ENCODE results near the gene MBIP. TPM values are rescaled to one million over a fixed set of nuclear protein-coding genes. Genes with fewer than 3 reads are reported as not detected.

The MBIP gene
- total and polyA plus RNA-seq, 2 donors (not counting 1 experiment from before 2014, with no cell fraction given): 14.2 to 28.3 TPM

- Histone ChIP-seq H3K4me1 (ENCODE audit: control insufficient read depth, extremely low read depth, insufficient read depth, low read length) (no peaks in the 10 kb centered on the region), H3K27me3 (ENCODE audit: control insufficient read depth, insufficient read depth, low read length) (no peaks in the 10 kb centered on the region), H3K4me3 (replicated peaks in 1 of 4; ENCODE audit: control extremely low read depth in 1 of 4, insufficient read depth in 1 of 4, low read depth in 3 of 4, low read length in 4 of 4) (no peak overlapping the region), H3K4me2 (ENCODE audit: extremely low read depth, insufficient read depth, low read length) (no peak overlapping the region), H3K36me3 (ENCODE audit: control insufficient read depth, insufficient read depth, low read length) (no peaks in the 10 kb centered on the region), H3K79me2 (ENCODE audit: control insufficient read depth, insufficient read depth, low read length) (no peaks in the 10 kb centered on the region), H3K27ac (ENCODE audit: insufficient read depth, low read length) (no peak overlapping the region), H2AFZ (ENCODE audit: low read length) (no peak overlapping the region), H3K9me3 (ENCODE audit: control insufficient read depth, insufficient read depth, low read depth, low read length) (no peaks in the 10 kb centered on the region), H3K9ac (ENCODE audit: insufficient read depth, low read length) (no peak overlapping the region), H4K20me1 (ENCODE audit: control insufficient read depth, extremely low read depth, insufficient read depth, low read length) (no peaks in the 10 kb centered on the region)
- TF ChIP-seq CTCF (conservative IDR thresholded peaks at IDR 0.05 in 1 of 2, IDR thresholded peaks at IDR 0.05 in 1 of 2; ENCODE audit: low read depth in 1 of 2, low read length in 2 of 2) (no peak), EZH2 (IDR thresholded peaks at IDR 0.05; ENCODE audit: low read length, missing control alignments) (no peak)
- no peak for DNase-seq (ENCODE audit: low read depth in 2 of 2)
Measured at GRCh38 chr14:36325853-36326252, 5.4 kb upstream of the MBIP start.

- Histone ChIP-seq H3K9ac (ENCODE audit: insufficient read depth, low read length) (no peak overlapping the region), H2AFZ (ENCODE audit: low read length) (no peak overlapping the region), H4K20me1 (ENCODE audit: control insufficient read depth, extremely low read depth, insufficient read depth, low read length) (no peaks in the 10 kb centered on the region), H3K27ac (ENCODE audit: insufficient read depth, low read length) (no peak overlapping the region), H3K9me3 (ENCODE audit: control insufficient read depth, insufficient read depth, low read depth, low read length) (no peaks in the 10 kb centered on the region), H3K79me2 (ENCODE audit: control insufficient read depth, insufficient read depth, low read length) (peaks cover 5% of the 10 kb centered on the region), H3K4me1 (ENCODE audit: control insufficient read depth, extremely low read depth, insufficient read depth, low read length) (no peaks in the 10 kb centered on the region), H3K36me3 (ENCODE audit: control insufficient read depth, insufficient read depth, low read length) (no peaks in the 10 kb centered on the region), H3K27me3 (ENCODE audit: control insufficient read depth, insufficient read depth, low read length) (no peaks in the 10 kb centered on the region), H3K4me3 (replicated peaks in 1 of 4; ENCODE audit: control extremely low read depth in 1 of 4, insufficient read depth in 1 of 4, low read depth in 3 of 4, low read length in 4 of 4) (no peak overlapping the region), H3K4me2 (ENCODE audit: extremely low read depth, insufficient read depth, low read length) (no peak overlapping the region)
- no peak for TF ChIP-seq CTCF (conservative IDR thresholded peaks at IDR 0.05 in 1 of 2, IDR thresholded peaks at IDR 0.05 in 1 of 2; ENCODE audit: low read depth in 1 of 2, low read length in 2 of 2)
- TF ChIP-seq EZH2 (IDR thresholded peaks at IDR 0.05; ENCODE audit: low read length, missing control alignments): no peak
- DNase-seq (ENCODE audit: low read depth in 2 of 2): no peak
Measured at GRCh38 chr14:36324897-36325296, 4.5 kb upstream of the MBIP start.

DNA sequence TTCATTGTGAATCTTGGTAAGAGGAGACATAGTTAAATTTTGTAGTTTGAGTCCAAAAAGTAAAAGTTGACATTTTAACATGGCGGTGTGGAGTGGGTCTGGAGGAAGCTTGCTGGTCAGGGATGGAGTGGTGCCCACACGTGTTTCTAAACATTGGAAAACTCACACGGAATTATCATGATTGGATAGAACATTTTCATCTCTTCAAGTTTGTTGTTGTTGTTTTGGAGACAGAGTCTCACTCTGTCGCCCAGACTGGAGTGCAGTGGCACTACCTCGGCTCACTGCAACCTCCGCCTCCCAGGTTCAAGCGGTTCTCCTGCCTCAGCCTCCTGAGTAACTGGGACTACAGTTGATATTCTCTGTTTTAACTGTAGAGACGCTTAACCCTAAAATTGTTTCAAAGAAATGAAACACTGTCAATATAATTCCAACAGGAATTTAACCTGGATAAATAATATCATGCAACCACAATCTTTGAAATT, 502 bp upstream of the MBIP start:
- H3K4me1 ChIP-seq (ENCODE audit: control insufficient read depth, extremely low read depth, insufficient read depth, low read length): no peaks in the 10 kb centered on the region
- peaks cover 1% of the 10 kb centered on the region for H4K20me1 ChIP-seq (ENCODE audit: control insufficient read depth, extremely low read depth, insufficient read depth, low read length)
- H3K4me3 ChIP-seq (replicated peaks in 1 of 4; ENCODE audit: control extremely low read depth in 1 of 4, insufficient read depth in 1 of 4, low read depth in 3 of 4, low read length in 4 of 4): peak overlapping the region; percentile 76 to 92 (median 91)
- H3K79me2 ChIP-seq (ENCODE audit: control insufficient read depth, insufficient read depth, low read length): peaks cover 38% of the 10 kb centered on the region
- H3K36me3 ChIP-seq (ENCODE audit: control insufficient read depth, insufficient read depth, low read length): no peaks in the 10 kb centered on the region
- TF ChIP-seq EZH2 (IDR thresholded peaks at IDR 0.05; ENCODE audit: low read length, missing control alignments): no peak
- TF ChIP-seq CTCF (conservative IDR thresholded peaks at IDR 0.05 in 1 of 2, IDR thresholded peaks at IDR 0.05 in 1 of 2; ENCODE audit: low read depth in 1 of 2, low read length in 2 of 2): no peak
- no peaks in the 10 kb centered on the region for H3K9me3 ChIP-seq (ENCODE audit: control insufficient read depth, insufficient read depth, low read depth, low read length)
- no peak overlapping the region for H3K9ac ChIP-seq (ENCODE audit: insufficient read depth, low read length)
- peak overlapping the region; percentile 83 for H3K27ac ChIP-seq (ENCODE audit: insufficient read depth, low read length)
- H3K4me2 ChIP-seq (ENCODE audit: extremely low read depth, insufficient read depth, low read length): peak overlapping the region; percentile 98
- H3K27me3 ChIP-seq (ENCODE audit: control insufficient read depth, insufficient read depth, low read length): no peaks in the 10 kb centered on the region
- peak overlapping the region; percentile 99 for H2AFZ ChIP-seq (ENCODE audit: low read length)
- no peak for DNase-seq (ENCODE audit: low read depth in 2 of 2)
